IPS-NIHi7 (cell line): ENCODE data around the gene TXN2.

ENCODE experiments used
- DNase-seq: peaks from one replicate; pipeline ENCODE4 v3.0.0; 2012; ENCODE audit warnings: mixed read lengths; ENCODE audit errors: extremely low spot score

TXN2 gene

GRCh38 chr22:36486619-36487384 is 5.4 kb upstream of the TXN2 start:
- DNase-seq, result peak; percentile 50

GRCh38 chr22:36480941-36481392 is 473 bp downstream of the TXN2 start:
- DNase-seq, result no peak

GRCh38 chr22:36478966-36479365 is 2.5 kb downstream of the TXN2 start:
- no peak for DNase-seq

GRCh38 chr22:36475341-36475740 is 6.1 kb downstream of the TXN2 start:
- DNase-seq, result no peak

GRCh38 chr22:36472689-36473088 is 8.8 kb downstream of the TXN2 start:
- DNase-seq, result no peak

- DNase-seq, result no peak
These were observed 10.1 kb downstream of the TXN2 start for GRCh38 chr22:36471341-36471821.

- no peak for DNase-seq
These were observed 10.5 kb downstream of the TXN2 start for GRCh38 chr22:36470994-36471331.

GRCh38 chr22:36470162-36470993 is 11.1 kb downstream of the TXN2 start:
- DNase-seq, result peak; percentile 87

GRCh38 chr22:36469094-36469710 is 12.2 kb downstream of the TXN2 start:
- DNase-seq, result no peak

GRCh38 chr22:36467946-36468345 is 13.5 kb downstream of the TXN2 start:
- no peak for DNase-seq

- no peak for DNase-seq
These were observed 14.2 kb downstream of the TXN2 start for GRCh38 chr22:36467042-36467810.

- no peak for DNase-seq
These were observed 15.2 kb downstream of the TXN2 start for GRCh38 chr22:36466258-36466657.

- DNase-seq, result no peak
These were observed 16.0 kb downstream of the TXN2 start for GRCh38 chr22:36465232-36466021.

- DNase-seq, result no peak
These were observed 16.7 kb downstream of the TXN2 start for GRCh38 chr22:36464715-36465231.

GRCh38 chr22:36463783-36464184 is 17.7 kb downstream of the TXN2 start:
- DNase-seq, result no peak

GRCh38 chr22:36461665-36462649 is 19.5 kb downstream of the TXN2 start:
- DNase-seq, result peak; percentile 60

- DNase-seq, result no peak
These were observed 21.2 kb downstream of the TXN2 start for GRCh38 chr22:36460202-36460601.

- no peak for DNase-seq
These were observed 23.6 kb downstream of the TXN2 start for GRCh38 chr22:36457688-36458450.

- DNase-seq, result no peak
These were observed 25.0 kb downstream of the TXN2 start for GRCh38 chr22:36456464-36456845.
